Skeletal muscle tissue (tissue), 4 donors: Measurements from ENCODE around the gene RBM8A. TPM values are rescaled to one million over a fixed set of nuclear protein-coding genes. Genes with fewer than 3 reads are reported as not detected.
"Not testable (repeated sequence)": the region's sequence is repeated elsewhere in the genome, so short reads cannot be mapped to it uniquely, and the experiment has no call there.

Source experiments
- H3K27ac ChIP-seq: one replicate; pipeline ENCODE4 v1.7.0; 2013; ENCODE audit warnings: mild to moderate bottlenecking, low read depth, low read length, inconsistent platforms
- H3K27me3 ChIP-seq, 3 donors: one replicate each; pipeline ENCODE4 v1.7.0; 2013; ENCODE audit warnings: low read length in 3 of 3; ENCODE audit not compliant: control insufficient read depth in 3 of 3, insufficient read depth in 3 of 3
- H3K36me3 ChIP-seq, 3 donors: one replicate each; pipeline ENCODE4 v1.7.0; 2013; ENCODE audit warnings: low read length in 3 of 3; ENCODE audit not compliant: control insufficient read depth in 3 of 3, insufficient read depth in 3 of 3
- H3K4me1 ChIP-seq, 3 donors: one replicate each; pipeline ENCODE4 v1.7.0; 2013; ENCODE audit warnings: low read length in 3 of 3, mild to moderate bottlenecking in 3 of 3; ENCODE audit not compliant: control insufficient read depth in 3 of 3, insufficient read depth in 3 of 3
- H3K4me3 ChIP-seq, 3 donors: one replicate each; pipeline ENCODE4 v1.7.0; 2013; ENCODE audit warnings: low read length in 3 of 3
- H3K9ac ChIP-seq, 3 donors: one replicate each; pipeline ENCODE4 v1.7.0; 2013; ENCODE audit warnings: low read length in 3 of 3, mild to moderate bottlenecking in 3 of 3, moderate library complexity in 2 of 3, low read depth in 1 of 3
- H3K9me3 ChIP-seq, 3 donors: one replicate each; pipeline ENCODE4 v1.7.0; 2013; ENCODE audit warnings: low read length in 3 of 3; ENCODE audit not compliant: control insufficient read depth in 3 of 3
- total RNA-seq: library from RNA; depleted of rRNA; stranded (reverse); fragments of >200 nt; gene quantifications from one replicate; pipeline ENCODE4 v1.2.3, GENCODE V29; 2014
- donor health status: Osteomylitis.

RBM8A gene
- total RNA-seq, 1 donor from 2014 or later = 36.5 TPM

DNA sequence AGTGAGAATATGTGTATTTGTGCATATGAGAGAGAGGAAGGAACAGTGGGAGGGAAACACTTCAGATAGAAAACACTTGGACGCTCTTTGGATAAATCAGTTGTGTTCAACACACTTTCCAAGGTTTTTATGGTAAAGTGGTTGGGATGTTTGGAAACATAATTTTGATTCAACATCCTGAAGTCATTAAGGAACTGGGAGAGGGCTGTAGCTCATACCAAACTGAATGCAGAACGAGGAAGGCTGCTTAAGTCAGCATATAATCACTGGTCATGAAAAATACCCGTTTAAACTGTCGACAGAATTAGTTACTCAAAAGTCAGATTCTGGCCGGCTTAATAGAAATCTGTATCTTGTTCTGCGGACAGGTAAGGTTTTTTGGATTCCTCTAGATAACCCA is 15.6 kb upstream of the RBM8A start:
- no peak overlapping the region for H3K27ac ChIP-seq
- H3K36me3 ChIP-seq = peaks cover 0 to 21% (median 7%) of the 10 kb centered on the region in 3 donors

DNA sequence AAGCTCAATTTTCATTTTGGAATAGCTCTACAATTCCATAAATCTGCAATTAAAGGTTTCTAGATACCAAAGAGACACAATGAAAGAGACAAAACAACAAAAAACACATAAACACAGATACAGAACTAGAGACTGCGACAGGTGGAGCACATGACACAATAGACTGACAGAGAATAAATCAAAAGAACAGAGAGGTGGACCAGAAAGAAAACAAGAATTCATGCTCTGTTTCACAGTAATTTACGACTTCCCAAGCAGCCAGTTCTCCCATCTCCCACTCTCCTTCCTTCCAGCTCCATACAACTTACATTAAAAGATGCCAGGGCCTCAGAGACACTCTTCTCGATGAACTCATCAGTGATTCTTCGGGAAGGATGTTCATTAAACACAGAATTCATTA is 15.1 kb upstream of the RBM8A start:
- Histone ChIP-seq H3K27ac (no peak overlapping the region), H3K36me3 (peaks cover 2 to 21% (median 9%) of the 10 kb centered on the region in 3 donors), H3K9ac (no peak overlapping the region), H3K4me1 (peaks cover 0 to 2% (median under 1%) of the 10 kb centered on the region in 3 donors), H3K9me3 (no peaks in the 10 kb centered on the region), H3K4me3 (no peak overlapping the region), H3K27me3 (no peaks in the 10 kb centered on the region)

More for the DNA sequence above, 15.6 kb upstream of the RBM8A start:
- Histone ChIP-seq H3K27me3 (no peaks in the 10 kb centered on the region), H3K4me1 (peaks cover 0 to 6% (median 2%) of the 10 kb centered on the region in 3 donors), H3K4me3 (no peak overlapping the region), H3K9ac (no peak overlapping the region), H3K9me3 (no peaks in the 10 kb centered on the region)

DNA sequence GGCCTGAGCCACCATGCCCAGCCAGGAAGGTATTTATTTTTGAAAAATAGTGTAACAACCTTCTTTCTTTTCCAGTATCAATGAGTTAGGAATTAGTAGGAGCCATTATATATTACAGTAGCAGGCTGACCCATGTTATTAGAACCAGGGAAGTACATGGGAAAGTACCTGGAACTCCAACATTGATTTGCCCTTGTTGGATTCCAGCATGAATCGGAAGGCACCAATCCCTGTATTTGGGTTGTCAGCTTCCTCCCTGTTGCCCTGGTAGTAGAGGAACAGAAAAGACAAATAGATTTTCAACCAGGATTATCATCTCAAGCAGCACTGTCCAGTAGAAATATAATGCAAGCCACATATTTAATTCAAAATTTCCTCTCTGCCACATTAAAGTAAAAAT is 10.2 kb upstream of the RBM8A start:
- Histone ChIP-seq H3K27ac (no peak overlapping the region), H3K9me3 (no peaks in the 10 kb centered on the region), H3K36me3 (peaks cover 5 to 27% (median 15%) of the 10 kb centered on the region in 3 donors)

DNA sequence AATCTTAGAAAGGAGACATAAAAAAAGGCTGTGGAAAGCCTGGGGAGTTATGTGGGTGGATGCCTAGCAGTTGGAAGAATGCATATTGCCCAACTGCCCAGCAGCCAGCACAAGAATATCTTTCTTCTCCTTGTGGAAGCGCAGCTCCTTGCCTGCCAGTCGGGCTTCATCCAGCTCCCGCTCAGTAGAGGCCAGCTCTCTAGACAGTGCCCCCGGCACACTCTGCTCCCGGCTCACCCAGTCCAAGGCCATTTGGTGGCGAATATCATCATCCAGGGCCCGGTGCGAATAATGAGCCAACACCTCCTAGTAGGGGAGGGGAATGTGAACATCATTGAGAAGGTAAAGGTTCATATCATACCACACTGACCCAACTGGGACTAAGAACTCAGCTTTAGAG is 9.0 kb upstream of the RBM8A start:
- Histone ChIP-seq H3K27me3 (no peaks in the 10 kb centered on the region), H3K4me3 (no peak overlapping the region), H3K36me3 (peaks cover 5 to 24% (median 16%) of the 10 kb centered on the region in 3 donors), H3K9me3 (no peaks in the 10 kb centered on the region), H3K9ac (peak overlapping the region in 2 of 3 donors; percentile 17 to 20), H3K4me1 (peaks cover 0 to 13% (median 12%) of the 10 kb centered on the region in 3 donors), H3K27ac (peak overlapping the region; percentile 30)

More for the DNA sequence above, 10.2 kb upstream of the RBM8A start:
- H3K4me1 ChIP-seq = peaks cover 0 to 13% (median 12%) of the 10 kb centered on the region in 3 donors
- H3K9ac ChIP-seq = no peak overlapping the region
- no peaks in the 10 kb centered on the region for H3K27me3 ChIP-seq
- no peak overlapping the region for H3K4me3 ChIP-seq

DNA sequence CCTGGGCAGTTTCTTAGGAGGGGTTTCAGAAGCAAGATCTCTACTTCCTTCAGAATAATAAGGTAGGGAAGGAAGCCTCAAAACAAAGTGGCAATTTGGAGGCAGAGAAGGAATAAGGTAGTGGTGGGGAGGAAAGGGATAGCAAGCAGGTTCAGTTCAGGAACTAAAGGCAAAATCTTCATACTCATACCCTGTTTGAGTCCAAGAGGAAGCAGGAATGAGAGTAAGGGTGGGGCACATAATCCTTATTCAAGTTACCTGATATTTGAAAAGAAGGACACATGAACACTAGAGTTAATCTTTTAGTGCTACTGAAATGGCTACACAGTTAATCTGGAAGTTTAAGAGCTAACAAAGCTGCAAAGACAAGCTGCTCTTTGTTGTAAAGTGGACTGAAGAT is 8.4 kb upstream of the RBM8A start:
- Histone ChIP-seq H3K4me3 (no peak overlapping the region), H3K9me3 (no peaks in the 10 kb centered on the region), H3K27me3 (no peaks in the 10 kb centered on the region), H3K27ac (no peak overlapping the region), H3K36me3 (peaks cover 5 to 24% (median 16%) of the 10 kb centered on the region in 3 donors), H3K4me1 (peaks cover 0 to 13% (median 12%) of the 10 kb centered on the region in 3 donors), H3K9ac (no peak overlapping the region)

DNA sequence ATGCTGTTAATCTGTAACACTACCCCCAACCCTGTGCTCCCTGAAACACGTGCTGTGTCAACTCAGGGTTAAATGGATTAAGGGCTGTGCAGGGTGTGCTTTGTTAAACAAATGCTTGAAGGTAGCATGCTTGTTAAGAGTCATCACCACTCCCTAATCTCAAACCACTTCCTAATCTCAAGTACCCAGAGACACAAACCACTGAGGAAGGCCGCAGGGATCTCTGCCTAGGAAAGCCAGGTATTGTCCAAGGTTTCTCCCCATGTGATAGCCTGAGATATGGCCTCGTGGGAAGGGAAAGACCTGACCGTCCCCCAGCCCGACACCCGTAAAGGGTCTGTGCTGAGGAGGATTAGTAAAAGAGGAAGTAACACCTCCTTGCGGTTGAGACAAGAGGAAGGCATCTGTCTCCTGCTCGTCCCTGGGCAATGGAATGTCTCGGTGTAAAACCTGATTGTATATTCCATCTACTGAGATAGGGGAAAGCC is 5.3 kb upstream of the RBM8A start:
- not testable (repeated sequence) for H3K4me3 ChIP-seq, H3K9ac ChIP-seq, H3K9me3 ChIP-seq, H3K27me3 ChIP-seq, H3K27ac ChIP-seq
- peaks cover 0 to 21% (median 16%) of the 10 kb centered on the region in 3 donors for H3K4me1 ChIP-seq
- peaks cover 5 to 24% (median 20%) of the 10 kb centered on the region in 3 donors for H3K36me3 ChIP-seq

DNA sequence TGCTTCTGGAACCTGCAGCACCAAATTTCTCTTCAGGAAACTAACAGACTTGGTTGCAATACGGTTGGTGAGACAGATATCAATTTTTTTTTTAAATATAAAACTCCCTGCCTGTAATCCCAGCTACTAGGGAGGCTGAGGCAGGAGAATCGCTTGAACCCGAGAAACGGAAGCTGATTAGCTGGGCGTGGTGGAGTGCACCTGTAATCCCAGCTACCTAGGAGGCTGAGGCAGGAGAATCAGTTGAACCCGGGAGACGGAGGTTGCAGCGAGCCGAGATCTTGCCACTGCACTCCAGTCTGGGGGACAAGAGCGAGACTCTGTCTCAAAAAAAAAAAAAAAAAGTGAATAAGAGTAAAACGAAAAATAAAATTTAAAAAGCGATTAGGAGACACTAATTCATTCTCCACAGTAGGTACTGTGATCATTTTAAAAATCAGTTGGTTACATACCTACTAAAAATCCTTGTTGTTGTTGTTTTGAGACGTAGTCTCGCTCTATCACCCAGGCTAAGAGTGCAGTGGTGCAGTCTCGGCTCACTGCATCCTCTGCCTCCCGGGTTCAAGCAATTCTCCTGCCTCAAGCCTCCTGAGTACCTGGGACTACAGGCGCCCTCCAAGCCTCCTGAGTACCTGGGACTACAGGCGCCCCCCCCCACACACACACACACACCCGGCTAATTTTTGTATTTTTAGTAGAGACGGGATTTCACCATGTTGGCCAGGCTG is 796 bp upstream of the RBM8A start:
- H3K4me1 ChIP-seq = peaks cover 12 to 24% (median 15%) of the 10 kb centered on the region in 3 donors
- H3K36me3 ChIP-seq = peaks cover 5 to 25% (median 8%) of the 10 kb centered on the region in 3 donors
- H3K27ac ChIP-seq = peak overlapping the region; percentile 98
- peak overlapping the region; percentile 92 to 98 (median 93) for H3K9ac ChIP-seq
- H3K4me3 ChIP-seq = peak overlapping the region; percentile 85 to 94 (median 91)
- H3K9me3 ChIP-seq = no peaks in the 10 kb centered on the region
- H3K27me3 ChIP-seq = no peaks in the 10 kb centered on the region

DNA sequence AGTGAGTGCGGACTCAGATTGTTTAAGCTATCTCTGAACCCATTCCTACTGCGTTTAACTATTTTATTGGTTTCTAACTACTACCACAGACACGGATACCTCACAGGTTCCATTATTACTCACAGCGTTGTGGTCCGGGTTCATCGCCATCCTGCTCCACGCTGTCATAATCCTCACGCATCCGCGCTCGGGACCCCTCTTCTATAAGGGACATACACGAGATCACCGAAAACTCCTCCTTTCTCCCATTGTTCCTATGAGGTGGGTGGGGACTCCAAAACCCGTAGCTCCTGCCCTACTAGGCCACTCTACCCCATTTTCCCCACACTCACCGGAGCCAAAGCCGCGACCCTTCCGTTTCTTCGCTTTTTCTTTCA is 610 bp downstream of the RBM8A start:
- H3K4me3 ChIP-seq = peak overlapping the region; percentile 85 to 94 (median 91)
- H3K36me3 ChIP-seq = peaks cover 5 to 23% (median 8%) of the 10 kb centered on the region in 3 donors
- peak overlapping the region; percentile 92 to 98 (median 93) for H3K9ac ChIP-seq
- no peaks in the 10 kb centered on the region for H3K9me3 ChIP-seq
- peak overlapping the region; percentile 98 for H3K27ac ChIP-seq
- H3K27me3 ChIP-seq = no peaks in the 10 kb centered on the region
- H3K4me1 ChIP-seq = peaks cover 12 to 24% (median 15%) of the 10 kb centered on the region in 3 donors

DNA sequence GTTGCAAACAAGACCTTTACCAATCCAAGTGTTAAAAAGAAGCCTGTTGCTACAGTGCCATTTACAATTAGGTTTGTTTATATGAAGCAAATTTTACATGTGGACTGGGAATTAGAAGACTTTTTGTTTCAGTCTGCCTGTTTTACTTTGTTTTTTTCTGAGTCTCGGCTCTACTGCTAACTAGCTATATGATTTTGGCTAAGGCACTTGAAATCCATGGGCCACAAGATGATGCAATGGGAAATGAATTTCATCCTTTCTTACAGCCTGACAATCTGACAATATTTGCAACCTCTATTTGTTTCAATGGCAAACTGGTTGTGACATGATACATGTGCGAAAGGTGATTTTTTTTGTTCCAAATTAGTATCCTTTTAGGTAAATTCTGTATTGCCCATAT is 5.0 kb downstream of the RBM8A start:
- no peaks in the 10 kb centered on the region for H3K27me3 ChIP-seq
- no peak overlapping the region for H3K9ac ChIP-seq
- no peak overlapping the region for H3K27ac ChIP-seq
- peaks cover 33 to 40% (median 34%) of the 10 kb centered on the region in 3 donors for H3K4me1 ChIP-seq
- peaks cover 8 to 18% (median 8%) of the 10 kb centered on the region in 3 donors for H3K36me3 ChIP-seq
- H3K4me3 ChIP-seq = no peak overlapping the region
- H3K9me3 ChIP-seq = no peaks in the 10 kb centered on the region

DNA sequence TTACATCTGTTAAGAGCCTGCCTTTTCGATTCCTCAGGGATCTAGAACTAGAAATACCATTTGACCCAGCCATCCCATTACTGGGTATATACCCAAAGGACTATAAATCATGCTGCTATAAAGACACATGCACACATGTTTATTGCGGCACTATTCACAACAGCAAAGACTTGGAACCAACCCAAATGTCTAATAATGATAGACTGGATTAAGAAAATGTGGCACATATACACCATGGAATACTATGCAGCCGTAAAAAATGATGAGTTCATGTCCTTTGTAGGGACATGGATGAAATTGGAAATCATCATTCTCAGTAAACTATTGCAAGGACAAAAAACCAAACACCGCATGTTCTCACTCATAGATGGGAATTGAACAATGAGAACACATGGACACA is 7.0 kb downstream of the RBM8A start:
- not testable (repeated sequence) for H3K9me3 ChIP-seq, H3K27me3 ChIP-seq, H3K9ac ChIP-seq, H3K27ac ChIP-seq, H3K4me3 ChIP-seq
- peaks cover 12 to 23% (median 13%) of the 10 kb centered on the region in 3 donors for H3K36me3 ChIP-seq
- H3K4me1 ChIP-seq = peaks cover 26 to 28% (median 27%) of the 10 kb centered on the region in 3 donors
